COLO829 (cell line): ENCODE measurements around the gene CD36.
"Not testable (repeated sequence)": the region's sequence is repeated elsewhere in the genome, so short reads cannot be mapped to it uniquely, and the experiment has no call there.

Experiments used
- DNase-seq: peaks from one replicate; pipeline ENCODE4 v3.0.0; 2012; ENCODE audit warnings: low spot score

The CD36 gene

DNA sequence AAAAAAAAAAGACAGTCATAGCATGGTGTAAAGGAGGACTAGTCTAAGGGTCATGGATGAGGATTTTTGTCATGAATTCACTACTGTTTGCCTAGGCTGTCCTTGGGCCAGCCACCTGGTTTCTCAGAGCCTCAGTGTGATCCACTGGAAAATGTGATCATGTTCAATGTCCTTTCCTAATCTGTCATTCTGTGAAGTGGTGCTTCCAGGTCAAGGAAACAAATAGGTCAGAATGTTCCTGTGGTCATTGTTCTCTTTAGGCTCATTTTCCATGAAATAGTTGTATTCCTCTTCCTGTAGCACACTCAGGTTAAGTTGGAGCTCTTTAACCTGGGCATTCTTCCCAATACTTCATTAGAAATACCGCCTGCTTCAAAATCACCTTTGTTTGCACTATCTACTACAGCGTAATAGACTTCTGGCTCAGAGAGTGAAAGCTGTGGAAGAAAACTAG is 16.5 kb downstream of the CD36 start:
- DNase-seq = no peak

DNA sequence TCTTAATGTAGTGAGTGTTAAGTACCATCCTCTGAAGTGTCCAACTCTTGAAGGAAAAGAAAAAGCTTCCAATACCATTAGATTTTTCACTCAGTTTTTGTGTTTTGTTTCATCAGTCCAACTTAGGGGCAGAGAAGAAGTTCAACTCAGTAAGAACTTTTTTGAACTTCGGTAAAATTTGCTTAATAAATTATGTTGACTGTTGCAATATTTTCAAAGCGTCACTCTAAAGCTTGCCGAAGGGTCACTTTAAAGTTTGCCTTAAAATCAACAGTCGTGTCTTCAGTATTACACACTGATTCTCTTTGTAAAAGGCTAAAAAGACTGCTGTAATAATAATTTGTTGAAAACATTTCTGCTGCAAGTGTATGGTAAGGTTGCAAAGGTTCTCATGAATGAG is 17.6 kb downstream of the CD36 start:
- DNase-seq = no peak

DNA sequence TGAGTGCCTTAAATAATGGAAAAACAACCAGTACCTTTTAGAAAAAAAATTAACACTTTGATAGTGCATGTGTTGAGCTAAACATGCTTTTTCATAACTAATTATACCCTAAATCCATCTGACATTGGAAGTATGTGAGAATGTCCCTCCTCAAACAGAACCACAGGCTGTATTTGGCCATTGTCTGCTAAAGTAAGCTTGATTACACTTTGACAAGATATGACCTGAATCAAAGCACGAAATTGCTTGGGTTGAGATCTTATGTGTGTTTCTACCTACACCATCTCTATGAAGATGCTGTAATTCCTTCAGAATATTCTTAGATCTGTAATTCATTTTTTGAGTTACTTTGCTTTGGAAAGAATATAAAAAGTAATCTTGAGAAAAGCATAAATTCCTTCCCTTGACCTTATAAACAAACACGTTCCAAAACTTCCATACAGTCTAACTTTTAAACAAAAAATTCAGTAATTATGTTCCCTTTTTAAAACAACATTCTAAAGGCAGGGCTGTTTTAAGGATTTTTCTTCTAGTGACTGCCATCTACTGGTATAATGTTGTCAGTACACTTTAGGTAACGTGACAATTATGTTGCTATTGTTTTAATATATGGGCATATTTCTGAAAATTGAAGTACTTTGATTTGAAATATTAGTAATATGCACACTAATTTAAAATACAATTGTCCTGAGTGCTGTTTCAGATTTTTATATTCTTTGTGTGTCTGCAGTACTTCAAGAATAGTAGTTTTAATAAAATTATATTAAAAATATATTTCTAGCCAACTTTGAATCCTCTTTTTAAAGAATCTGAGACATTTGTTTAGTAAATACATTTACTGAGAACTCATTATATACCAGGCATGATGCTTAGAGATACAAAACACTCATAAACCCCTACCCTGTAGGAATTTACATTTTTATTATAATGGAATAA is 20.9 kb downstream of the CD36 start:
- DNase-seq = peak; percentile 69

DNA sequence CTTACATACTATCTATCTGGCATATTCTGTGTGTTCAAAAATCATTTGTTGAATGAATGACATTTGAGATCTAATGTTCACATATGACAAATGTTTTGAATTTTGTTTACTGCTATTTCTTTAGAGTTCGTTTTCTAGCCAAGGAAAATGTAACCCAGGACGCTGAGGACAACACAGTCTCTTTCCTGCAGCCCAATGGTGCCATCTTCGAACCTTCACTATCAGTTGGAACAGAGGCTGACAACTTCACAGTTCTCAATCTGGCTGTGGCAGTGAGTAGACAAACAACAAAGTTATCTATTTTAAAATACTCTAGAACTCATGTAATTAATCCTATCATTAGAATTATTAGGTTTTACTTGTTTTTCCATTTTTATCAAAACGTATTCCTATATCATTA is 22.5 kb downstream of the CD36 start:
- no peak for DNase-seq

DNA sequence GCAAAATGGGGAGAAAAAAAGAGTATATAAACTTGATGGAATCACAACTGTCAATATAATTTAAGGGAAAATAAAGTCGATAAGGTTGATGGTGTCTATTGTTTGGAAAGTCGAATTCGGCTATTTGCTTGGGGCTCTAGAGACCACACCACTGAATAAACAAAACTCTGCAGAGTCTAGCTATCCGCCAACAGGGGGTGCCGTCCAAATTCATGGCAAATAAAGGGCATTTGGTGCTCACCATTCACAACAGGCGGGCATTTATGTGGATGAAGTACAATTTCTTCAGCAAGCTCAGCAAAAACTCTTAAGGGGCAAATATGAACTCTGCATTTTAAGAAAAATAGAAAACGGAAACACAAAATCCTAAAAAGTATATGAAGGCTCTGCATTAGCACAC is 23.3 kb downstream of the CD36 start:
- no peak for DNase-seq

DNA sequence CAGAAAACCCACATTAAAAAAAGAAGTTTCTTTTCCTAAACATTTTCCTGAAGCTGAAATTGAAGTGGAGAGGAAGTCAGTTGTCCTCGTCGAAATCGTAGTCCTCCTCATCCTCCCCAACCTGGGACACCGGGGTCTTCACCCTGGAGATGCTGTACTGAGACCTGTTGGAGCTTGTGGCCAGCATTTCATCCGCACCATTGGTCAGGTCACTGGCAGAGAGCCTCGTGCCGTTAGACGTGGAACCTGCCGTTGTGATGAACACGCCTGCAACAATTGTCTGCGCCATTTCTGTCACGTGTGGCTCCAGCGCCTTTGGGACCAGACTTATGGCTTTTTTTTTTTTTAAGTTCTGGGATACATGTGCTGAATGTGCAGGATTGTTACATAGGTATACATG is 23.8 kb downstream of the CD36 start:
- DNase-seq = no peak

DNA sequence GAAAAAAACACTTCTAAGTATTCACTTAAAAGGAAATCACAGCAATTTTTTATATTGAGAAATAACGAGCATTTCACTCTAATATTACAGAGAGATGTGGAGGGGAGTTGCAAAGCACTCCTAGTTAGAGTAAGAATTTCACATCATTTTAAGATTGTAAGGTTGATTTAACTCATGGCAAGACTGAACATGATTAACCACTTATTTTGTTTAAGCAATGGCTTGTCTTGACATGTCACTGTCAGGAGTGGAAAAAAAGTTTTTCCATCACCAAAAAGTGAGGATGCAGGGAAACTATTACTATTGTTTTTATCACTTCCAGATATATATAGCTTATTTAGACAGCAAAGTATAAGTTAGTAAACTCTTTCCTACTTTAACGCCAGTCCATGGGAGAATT is 27.1 kb downstream of the CD36 start:
- no peak for DNase-seq

DNA sequence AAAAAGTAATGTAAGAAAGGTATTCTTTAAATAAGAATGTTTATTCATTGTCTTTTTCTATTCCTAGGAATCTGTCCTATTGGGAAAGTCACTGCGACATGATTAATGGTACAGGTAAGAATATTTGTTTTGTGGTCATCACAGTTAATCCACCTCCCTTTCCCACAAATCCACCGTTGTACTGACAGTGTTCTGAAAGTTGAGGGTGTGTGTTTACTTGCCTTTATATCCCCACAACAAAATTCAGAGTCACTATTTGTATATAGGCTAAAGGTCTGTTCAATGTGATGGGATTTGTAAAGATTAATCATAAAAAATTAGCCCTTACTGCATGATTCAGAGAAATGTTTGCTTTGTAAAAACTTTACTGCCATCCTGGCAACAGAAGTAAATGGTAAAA is 27.9 kb downstream of the CD36 start:
- no peak for DNase-seq

DNA sequence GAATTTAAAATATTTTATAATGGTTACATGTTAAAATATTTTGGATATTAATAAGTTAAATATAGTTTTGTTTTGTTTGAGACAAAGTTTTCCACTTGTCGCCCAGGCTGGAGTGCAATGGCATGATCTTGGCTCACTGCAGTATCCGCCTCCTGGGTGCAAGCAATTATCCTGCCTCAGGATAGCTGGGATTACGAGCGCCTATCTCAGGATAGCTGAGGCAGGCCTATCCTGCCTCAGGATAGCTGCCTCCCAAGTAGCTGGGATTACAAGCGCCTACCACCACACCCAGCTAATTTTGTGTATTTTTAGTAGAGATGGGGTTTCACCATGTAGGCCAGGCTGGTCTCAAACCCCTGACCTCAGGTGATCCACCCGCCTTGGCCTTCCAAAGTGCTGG is 30.9 kb downstream of the CD36 start:
- DNase-seq = not testable (repeated sequence)

DNA sequence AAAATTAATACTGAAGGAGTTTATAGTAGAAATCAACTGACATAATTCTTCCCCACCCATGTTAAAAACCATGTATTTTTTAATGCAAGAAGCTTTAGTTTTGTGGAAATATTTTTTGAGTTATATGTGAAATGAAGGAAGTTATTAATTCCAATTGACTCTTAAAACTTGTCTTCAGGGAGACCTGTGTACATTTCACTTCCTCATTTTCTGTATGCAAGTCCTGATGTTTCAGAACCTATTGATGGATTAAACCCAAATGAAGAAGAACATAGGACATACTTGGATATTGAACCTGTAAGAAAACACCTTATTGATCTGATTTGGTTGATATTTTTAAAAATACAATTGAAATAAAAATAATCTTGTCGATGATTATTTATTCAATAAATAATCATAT is 33.3 kb downstream of the CD36 start:
- no peak for DNase-seq

DNA sequence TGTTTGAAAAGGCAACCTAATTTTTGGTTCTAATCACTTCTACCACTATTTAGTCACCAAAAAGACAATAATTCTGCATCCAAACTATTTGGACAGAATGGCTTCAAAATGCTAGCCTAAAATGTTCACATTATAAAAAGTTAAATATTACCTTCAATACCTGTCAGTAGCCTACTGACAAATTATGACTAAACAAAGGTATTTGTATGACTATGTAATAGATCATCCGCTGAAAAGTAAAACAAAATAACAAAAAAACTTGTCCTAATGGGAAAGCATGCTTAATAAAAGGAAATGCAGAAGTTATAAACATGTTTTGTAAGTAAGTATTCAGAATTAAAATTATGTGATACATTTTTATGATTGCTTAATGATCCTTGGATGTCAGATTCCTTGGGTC is 36.6 kb downstream of the CD36 start:
- DNase-seq = no peak

DNA sequence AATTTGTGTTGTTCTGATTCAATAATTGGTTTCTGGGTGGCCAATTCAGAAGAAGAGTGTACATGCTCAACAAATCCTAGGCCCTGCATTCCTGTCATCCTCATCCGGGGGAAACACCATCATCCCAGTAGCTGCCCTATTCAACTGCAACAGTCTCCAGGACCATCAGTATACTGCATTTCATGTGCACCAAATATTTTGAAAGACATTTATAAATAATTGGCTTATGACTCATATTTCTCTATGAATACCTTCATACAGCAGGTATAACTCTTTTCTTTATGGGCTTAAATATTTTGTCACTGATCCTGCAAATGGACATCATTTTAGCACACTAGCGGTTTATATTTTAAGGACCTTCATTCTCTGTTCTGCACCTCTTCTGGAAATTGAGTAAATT is 38.0 kb downstream of the CD36 start:
- DNase-seq = no peak

DNA sequence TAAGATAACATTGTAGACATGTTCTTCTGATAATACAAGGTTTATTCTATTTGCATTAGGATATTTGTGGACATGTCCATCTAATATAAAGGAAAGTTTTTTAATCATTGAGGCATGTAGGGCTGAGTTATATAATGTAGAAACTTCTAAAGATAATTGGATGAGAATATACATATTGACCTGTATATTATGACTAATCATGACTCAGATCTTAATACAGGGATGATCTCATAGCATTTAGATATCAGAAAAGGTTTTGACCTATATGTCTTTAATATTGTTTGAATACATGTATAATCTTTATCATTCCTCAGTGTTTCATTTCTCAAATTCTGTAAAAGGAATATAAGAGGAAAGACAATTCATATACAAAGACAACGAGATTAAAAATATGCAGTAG is 39.2 kb downstream of the CD36 start:
- no peak for DNase-seq

DNA sequence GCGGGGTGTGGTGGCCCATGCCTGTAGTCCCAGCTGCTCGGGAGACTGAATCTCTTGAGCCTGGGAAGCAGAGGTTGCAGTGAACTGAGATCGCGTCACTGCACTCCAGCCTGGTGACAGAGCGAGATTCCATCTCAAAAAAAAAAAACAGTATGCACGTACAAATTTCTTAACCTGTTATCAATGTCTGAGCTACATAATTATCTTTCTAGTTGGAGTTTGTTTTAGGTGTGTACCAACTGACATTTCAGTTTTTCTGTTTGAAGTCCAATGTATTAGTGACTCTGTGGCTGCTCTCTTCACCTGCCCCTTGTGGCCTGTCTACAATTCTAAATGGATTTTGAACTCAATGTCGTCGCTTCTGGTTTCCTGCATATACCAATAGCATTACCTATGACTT is 40.3 kb downstream of the CD36 start:
- DNase-seq = no peak

DNA sequence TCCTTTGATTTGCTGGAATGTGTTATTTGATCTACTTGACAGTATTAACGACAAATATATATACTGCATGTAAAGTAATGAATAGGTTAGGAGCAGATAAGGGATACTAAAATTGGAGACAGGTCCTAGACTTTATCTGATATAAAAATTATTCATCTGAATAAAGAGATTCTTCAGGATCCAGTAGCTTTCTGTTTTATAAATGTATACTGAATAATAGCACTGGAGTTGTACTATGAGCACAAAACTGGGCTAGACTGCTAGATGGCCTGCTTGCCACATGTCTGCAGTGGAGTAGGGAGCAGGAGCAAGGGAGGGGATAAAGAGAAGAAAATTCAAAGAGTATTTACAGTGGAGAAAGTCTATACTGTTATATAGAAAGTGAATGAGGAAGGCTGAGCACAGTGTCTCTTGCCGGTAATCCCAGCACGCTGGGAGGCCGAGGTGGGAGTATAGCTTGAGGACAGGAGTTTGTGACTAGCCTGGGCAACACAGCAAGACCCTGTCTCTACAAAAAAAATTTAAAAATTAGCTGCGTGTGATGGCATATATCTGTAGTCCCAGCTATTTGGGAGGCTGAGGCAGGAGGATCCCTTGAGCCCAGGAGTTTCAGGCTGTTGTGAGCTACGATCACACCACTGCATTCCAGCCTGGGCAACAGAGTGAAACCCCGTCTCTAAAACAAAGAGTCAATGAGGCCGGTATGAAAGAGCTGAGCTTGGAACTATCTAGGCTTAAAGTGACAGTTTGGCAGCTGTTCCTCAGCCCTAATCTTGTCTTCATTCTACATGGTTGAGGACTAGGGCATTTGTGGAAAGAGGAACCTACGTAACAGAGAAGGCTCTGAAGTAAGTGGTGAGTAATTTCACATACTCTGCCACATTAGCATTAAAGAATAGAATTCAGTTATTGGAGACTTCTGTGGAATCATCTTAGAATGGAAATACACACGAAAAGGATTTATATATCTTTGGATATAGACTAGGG is 41.8 kb downstream of the CD36 start:
- DNase-seq = no peak

DNA sequence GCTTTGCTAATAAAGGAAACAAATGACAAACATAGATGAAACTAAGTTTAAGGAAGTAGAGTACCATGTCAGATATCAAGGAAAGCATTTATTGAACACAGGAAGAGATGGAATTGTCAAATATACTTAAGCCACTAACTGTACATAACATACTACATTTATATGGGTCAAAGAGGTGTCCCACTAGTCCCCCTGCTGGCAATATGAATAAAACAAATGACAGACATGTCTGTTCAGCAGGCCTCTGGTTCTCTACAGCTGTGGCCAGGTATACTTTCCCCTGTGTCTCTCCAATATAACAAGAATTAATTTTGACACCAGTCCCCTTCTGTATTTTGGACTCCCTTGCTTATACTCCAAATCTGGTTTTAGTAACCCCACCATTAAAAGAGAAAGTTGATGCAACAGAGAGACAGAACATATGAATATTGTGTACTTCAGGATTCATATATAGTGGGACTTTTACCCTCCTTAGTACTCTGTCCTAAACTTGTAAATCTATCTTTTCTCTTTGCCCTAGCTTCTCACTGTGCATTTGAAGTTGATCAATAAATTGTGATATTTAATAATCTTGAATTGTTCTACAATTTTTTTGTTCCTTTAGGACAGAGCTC is 42.9 kb downstream of the CD36 start:
- peak; percentile 53 for DNase-seq

DNA sequence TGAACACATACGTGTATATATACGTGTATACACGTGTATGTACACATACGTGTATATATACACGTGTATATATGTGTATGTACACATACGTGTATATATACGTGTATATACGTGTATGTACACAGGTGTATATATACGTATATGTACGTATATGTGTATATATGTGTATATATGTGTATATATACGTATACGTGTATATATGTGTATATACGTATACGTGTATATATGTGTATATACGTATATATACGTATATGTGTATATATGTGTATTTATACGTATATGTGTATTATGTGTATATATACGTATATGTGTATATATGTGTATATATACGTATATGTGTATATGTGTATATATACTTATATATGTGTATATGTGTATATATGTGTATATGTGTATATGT is 44.3 kb downstream of the CD36 start:
- DNase-seq = no peak

DNA sequence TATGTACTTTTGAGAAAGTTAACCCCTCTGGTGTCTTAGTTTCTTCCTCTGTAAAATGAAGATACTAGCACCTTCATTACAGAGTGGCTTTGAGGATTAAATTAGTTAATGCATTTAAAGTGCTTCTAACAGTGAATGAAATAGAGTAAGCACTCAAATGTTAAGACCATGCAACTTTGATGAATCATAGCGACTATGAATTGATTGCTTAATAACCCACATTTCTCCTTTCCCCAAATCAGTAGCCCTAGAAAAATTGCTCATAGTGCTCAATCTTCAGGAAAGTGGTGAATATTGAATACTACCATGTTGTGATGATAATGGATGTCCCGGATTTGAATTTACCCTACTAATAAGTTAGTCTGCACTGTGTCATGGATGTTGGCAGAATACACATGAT is 48.1 kb downstream of the CD36 start:
- no peak for DNase-seq

DNA sequence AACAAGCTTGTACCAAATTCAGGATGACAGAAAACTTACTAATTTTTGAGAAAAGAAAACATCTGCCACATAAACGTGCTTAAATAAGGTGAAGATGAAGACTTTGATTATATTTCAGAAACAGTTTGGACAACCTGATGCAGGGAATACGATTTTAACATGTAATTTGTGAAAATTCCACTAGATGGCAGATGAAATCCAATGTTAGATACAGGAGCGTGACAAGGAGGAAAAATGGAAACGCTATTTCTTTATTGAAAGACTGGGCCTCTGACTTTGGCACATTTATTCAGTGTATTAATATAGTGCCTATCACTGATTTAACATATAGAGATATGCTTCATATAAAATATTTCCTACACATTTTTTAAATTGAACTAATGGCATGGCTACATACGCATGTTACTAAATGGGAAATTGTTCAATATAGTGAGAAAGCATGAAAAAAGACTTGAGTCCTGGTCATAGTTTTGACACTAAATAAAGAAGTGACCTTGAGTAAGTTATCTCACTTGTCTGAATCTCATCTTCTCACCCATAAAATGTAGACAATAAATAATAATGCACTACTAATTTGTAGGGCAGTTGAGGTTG is 60.7 kb downstream of the CD36 start:
- DNase-seq = peak; percentile 35

DNA sequence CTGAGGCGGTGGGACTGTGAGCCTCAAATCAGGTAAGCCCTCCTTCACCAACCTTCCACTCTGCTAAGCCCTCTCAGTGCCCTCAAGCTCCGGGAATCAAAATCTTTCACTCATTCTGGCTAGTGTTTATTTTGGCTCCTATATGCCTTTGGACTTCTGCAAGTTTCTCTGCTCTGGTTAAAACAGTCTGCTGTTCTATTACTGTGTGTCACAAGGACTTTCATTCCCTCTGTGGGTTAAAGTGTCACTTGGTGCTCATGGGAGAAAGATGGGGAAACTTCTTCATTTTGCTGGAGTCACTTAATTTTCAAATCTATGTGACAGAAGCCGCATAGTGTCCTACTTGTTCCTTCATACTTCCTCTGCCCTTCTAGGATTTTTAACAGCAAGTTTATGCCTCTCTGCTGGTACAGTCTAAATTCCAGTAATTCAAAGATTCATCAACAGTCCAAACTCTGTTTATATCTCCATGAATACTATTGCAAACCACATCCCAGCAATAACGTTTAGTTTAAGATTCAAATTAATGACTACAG is 61.3 kb downstream of the CD36 start:
- DNase-seq = no peak

DNA sequence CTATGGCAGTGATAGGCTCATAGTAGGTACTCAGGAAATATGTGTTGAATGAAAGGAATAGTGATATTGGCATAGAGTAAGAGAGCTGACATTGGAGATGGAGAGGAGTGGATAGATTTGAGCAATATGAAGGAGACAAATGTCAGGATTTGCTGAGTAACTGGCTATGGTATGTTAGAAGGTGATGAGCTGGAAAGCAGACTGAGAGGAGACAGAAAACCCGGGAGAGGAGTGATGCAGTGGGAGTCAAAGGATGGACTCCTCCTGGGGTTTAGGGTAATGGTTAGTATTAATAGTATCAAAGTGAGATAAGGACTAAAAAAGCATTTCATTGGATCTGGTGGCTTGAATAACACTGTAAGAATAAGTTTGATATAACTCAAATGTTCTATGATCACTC is 64.8 kb downstream of the CD36 start:
- no peak for DNase-seq
